ENCODE results near the gene CCM2. TPM values are rescaled to one million over a fixed set of nuclear protein-coding genes. Genes with fewer than 3 reads are reported as not detected.

The CCM2 gene
- total and polyA plus RNA-seq, 2 experiments from 2014 or later: 24.9 to 40.1 TPM

GRCh38 chr7:45123913-45124710, 124.1 kb downstream of the CCM2 start:
- no peak overlapping the region for H3K27ac ChIP-seq (ENCODE audit: low read depth)
- Mint-ChIP-seq H3K4me3 (no peak overlapping the region), H3K27me3 (ENCODE audit: insufficient read depth, low read depth, poor library complexity) (peaks cover 4% of the 10 kb centered on the region), H3K4me1 (peaks cover 14% of the 10 kb centered on the region; the same call in 2 of the 3 replicates), H3K36me3 (ENCODE audit: low read depth) (no peaks in the 10 kb centered on the region), H3K27ac (no peak overlapping the region), H3K9me3 (no peaks in the 10 kb centered on the region)
- DNase-seq (ENCODE audit: low spot score): peak; percentile 72
- peak overlapping the region; percentile 57 for H3K4me2 ChIP-seq
- peaks cover 10% of the 10 kb centered on the region; the same call in 1 of the 2 replicates for H3K4me1 ChIP-seq (ENCODE audit: insufficient read depth)
- H3K4me3 ChIP-seq: no peak overlapping the region
- H3K79me2 ChIP-seq (replicated peaks; ENCODE audit: insufficient read depth): no peaks in the 10 kb centered on the region
- no peaks in the 10 kb centered on the region; the same call in 1 of the 2 replicates for H3F3A ChIP-seq (replicated peaks; ENCODE audit: low read depth)
- H2AFZ ChIP-seq: peak overlapping the region; percentile 92
- TF ChIP-seq ETS1 (IDR thresholded peaks at IDR 0.05): no peak
- no peak for TF ChIP-seq EZH2phosphoT487 (IDR thresholded peaks at IDR 0.05; ENCODE audit: unreplicated experiment)
- TF ChIP-seq ZNF114 (CRISPR knock-in tag; IDR thresholded peaks at IDR 0.05): no peak
- no peak for TF ChIP-seq STAT1 (IDR thresholded peaks at IDR 0.05; ENCODE audit: unreplicated experiment)
- TF ChIP-seq CTCF (conservative IDR thresholded peaks at IDR 0.05; ENCODE audit: low read depth in 2 of 2): no peak
- no peak for TF ChIP-seq ZNF331 (CRISPR knock-in tag; IDR thresholded peaks at IDR 0.05; ENCODE audit: low read depth)
- TF ChIP-seq EZH2 (IDR thresholded peaks at IDR 0.05; ENCODE audit: low read depth, unreplicated experiment): no peak
- no peak for TF ChIP-seq CREB1 (CRISPR knock-in tag; IDR thresholded peaks at IDR 0.05; ENCODE audit: low read depth)
- TF ChIP-seq JUNB (IDR thresholded peaks at IDR 0.05; ENCODE audit: unreplicated experiment): no peak
- no peak for TF ChIP-seq REST (IDR thresholded peaks at IDR 0.05; ENCODE audit: unreplicated experiment)
- TF ChIP-seq ZNF462 (CRISPR knock-in tag; IDR thresholded peaks at IDR 0.05): no peak
- TF ChIP-seq NANOG (IDR thresholded peaks at IDR 0.05; ENCODE audit: borderline replicate concordance): no peak
- no peak for TF ChIP-seq POLR2AphosphoS5 (IDR thresholded peaks at IDR 0.05; ENCODE audit: low read depth)
- H4K20me1 ChIP-seq (replicated peaks; ENCODE audit: insufficient read depth): no peaks in the 10 kb centered on the region
- H3K36me3 ChIP-seq (ENCODE audit: insufficient read depth): no peaks in the 10 kb centered on the region
- ATAC-seq: peak; percentile 94
- no peaks in the 10 kb centered on the region for H3K27me3 ChIP-seq (ENCODE audit: insufficient read depth)
- no peaks in the 10 kb centered on the region for H3K9me2 ChIP-seq (ENCODE audit: insufficient read depth)

All from GM23338 (cell line).